HCT116 (cell line): ENCODE results near the gene MAP3K7CL.

Source experiments
- EZH2 ChIP-seq: fragments of 200-600 bp; sonication (generic); IDR thresholded peaks from 2 replicates; pipeline ENCODE4 v1.6.1; 2017; ENCODE audit warnings: antibody characterized with exemption, mixed run types
- TF ChIP-seq, protein P1 (sequence below), 3 experiments: fragments of 200-600 bp in 1 of 3; sonication (generic) in 1 of 3; IDR thresholded peaks in 2 of 3; conservative IDR thresholded peaks in 1 of 3; 2 replicates each; pipeline ENCODE4 v1.5.1; 2012 to 2017; ENCODE audit warnings: low read depth in 2 of 3, low read length in 2 of 3, antibody characterized with exemption in 1 of 3, borderline replicate concordance in 1 of 3, control low read depth in 1 of 3, mild to moderate bottlenecking in 1 of 3, mixed read lengths in 1 of 3, mixed run types in 1 of 3, moderate library complexity in 1 of 3; ENCODE audit not compliant: insufficient read depth in 1 of 3

DNA sequence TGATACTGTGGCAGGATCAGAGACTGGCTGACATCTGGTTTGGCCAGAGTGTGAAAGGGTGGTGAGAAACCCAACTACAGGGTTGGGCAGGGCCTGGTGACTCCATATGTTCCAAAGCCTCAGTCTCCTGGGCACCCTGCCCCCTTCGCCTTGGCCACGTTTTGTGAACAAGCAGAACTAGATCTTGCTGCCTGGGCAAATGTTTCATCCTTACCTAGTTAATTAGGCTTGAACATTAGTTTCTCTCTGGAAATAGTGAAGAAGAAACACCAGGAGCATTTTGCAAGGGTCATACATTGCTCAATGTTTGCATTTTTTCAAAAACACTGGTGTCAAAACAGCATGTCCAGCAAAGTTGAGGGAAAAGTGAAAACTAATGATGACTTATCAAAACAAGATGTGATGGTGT, 60.5 kb downstream of the MAP3K7CL start:
- no peak for TF ChIP-seq EZH2
- TF ChIP-seq, protein P1, sequence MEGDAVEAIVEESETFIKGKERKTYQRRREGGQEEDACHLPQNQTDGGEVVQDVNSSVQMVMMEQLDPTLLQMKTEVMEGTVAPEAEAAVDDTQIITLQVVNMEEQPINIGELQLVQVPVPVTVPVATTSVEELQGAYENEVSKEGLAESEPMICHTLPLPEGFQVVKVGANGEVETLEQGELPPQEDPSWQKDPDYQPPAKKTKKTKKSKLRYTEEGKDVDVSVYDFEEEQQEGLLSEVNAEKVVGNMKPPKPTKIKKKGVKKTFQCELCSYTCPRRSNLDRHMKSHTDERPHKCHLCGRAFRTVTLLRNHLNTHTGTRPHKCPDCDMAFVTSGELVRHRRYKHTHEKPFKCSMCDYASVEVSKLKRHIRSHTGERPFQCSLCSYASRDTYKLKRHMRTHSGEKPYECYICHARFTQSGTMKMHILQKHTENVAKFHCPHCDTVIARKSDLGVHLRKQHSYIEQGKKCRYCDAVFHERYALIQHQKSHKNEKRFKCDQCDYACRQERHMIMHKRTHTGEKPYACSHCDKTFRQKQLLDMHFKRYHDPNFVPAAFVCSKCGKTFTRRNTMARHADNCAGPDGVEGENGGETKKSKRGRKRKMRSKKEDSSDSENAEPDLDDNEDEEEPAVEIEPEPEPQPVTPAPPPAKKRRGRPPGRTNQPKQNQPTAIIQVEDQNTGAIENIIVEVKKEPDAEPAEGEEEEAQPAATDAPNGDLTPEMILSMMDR (IDR thresholded peaks at IDR 0.05 in 2 of 3, conservative IDR thresholded peaks at IDR 0.05 in 1 of 3; ENCODE audit: borderline replicate concordance in 1 of 3, insufficient read depth in 1 of 3, low read depth in 2 of 3, low read length in 2 of 3) = no peak
